ENCODE data around the gene DRAXIN.

DNA sequence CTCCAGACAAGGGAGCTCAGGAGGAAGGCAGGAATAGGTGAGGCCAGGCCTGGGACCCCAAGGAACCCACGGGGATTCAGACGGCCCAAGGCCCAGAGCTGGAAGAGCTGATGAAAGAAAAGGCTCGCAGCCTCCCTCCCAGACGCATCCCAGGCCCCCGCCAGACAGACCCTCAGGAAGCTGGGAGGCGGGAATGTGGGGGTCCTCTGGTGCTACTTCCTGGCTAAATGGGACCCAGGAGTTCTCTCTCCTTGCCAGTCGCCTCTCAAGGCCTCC, 37.7 kb upstream of the DRAXIN start:
- TF ChIP-seq NFIC (IDR thresholded peaks at IDR 0.05; ENCODE audit: borderline replicate concordance) (no peak), POLR2AphosphoS5 (IDR thresholded peaks at IDR 0.05; ENCODE audit: low read depth, low read length) (no peak), TAF1 (IDR thresholded peaks at IDR 0.05; ENCODE audit: borderline replicate concordance, low read depth, low read length) (no peak), NRF1 (IDR thresholded peaks at IDR 0.05; ENCODE audit: low read depth, low read length) (no peak), YY1 (IDR thresholded peaks at IDR 0.05; ENCODE audit: low read depth) (no peak)
- TF ChIP-seq, protein P1, sequence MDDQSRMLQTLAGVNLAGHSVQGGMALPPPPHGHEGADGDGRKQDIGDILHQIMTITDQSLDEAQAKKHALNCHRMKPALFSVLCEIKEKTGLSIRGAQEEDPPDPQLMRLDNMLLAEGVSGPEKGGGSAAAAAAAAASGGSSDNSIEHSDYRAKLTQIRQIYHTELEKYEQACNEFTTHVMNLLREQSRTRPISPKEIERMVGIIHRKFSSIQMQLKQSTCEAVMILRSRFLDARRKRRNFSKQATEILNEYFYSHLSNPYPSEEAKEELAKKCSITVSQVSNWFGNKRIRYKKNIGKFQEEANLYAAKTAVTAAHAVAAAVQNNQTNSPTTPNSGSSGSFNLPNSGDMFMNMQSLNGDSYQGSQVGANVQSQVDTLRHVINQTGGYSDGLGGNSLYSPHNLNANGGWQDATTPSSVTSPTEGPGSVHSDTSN (IDR thresholded peaks at IDR 0.05) = no peak
- TF ChIP-seq, protein P2, sequence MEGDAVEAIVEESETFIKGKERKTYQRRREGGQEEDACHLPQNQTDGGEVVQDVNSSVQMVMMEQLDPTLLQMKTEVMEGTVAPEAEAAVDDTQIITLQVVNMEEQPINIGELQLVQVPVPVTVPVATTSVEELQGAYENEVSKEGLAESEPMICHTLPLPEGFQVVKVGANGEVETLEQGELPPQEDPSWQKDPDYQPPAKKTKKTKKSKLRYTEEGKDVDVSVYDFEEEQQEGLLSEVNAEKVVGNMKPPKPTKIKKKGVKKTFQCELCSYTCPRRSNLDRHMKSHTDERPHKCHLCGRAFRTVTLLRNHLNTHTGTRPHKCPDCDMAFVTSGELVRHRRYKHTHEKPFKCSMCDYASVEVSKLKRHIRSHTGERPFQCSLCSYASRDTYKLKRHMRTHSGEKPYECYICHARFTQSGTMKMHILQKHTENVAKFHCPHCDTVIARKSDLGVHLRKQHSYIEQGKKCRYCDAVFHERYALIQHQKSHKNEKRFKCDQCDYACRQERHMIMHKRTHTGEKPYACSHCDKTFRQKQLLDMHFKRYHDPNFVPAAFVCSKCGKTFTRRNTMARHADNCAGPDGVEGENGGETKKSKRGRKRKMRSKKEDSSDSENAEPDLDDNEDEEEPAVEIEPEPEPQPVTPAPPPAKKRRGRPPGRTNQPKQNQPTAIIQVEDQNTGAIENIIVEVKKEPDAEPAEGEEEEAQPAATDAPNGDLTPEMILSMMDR (IDR thresholded peaks at IDR 0.05) = no peak
- TF ChIP-seq, protein P3, sequence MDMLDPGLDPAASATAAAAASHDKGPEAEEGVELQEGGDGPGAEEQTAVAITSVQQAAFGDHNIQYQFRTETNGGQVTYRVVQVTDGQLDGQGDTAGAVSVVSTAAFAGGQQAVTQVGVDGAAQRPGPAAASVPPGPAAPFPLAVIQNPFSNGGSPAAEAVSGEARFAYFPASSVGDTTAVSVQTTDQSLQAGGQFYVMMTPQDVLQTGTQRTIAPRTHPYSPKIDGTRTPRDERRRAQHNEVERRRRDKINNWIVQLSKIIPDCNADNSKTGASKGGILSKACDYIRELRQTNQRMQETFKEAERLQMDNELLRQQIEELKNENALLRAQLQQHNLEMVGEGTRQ (IDR thresholded peaks at IDR 0.05; ENCODE audit: borderline replicate concordance, low read depth, low read length) = no peak
- TF ChIP-seq, protein P4, sequence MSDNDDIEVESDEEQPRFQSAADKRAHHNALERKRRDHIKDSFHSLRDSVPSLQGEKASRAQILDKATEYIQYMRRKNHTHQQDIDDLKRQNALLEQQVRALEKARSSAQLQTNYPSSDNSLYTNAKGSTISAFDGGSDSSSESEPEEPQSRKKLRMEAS (IDR thresholded peaks at IDR 0.05; ENCODE audit: low read depth) = no peak

Data from SK-N-SH (cell line).